SU-DHL-6 (cell line): ENCODE results near the gene SHOC2.

Experiments used
- H2AFZ ChIP-seq: fragments of 200-600 bp; sonication (generic); 2 replicates; pipeline ENCODE4 v1.6.1; 2014; ENCODE audit warnings: low read depth, mild to moderate bottlenecking, moderate library complexity, mixed read lengths, antibody characterized with exemption, low read length; ENCODE audit not compliant: severe bottlenecking
- H3F3A ChIP-seq: fragments of 200-600 bp; shearing (Covaris generic); 2 replicates; pipeline ENCODE4 v1.6.0; 2016; ENCODE audit warnings: antibody characterized with exemption, mild to moderate bottlenecking; ENCODE audit not compliant: insufficient read depth
- H3K27ac ChIP-seq: fragments of 200-600 bp; sonication (generic); 2 replicates; pipeline ENCODE4 v1.5.1; 2016; ENCODE audit warnings: low read depth, mild to moderate bottlenecking, low read length, moderate library complexity, mixed read lengths
- H3K27me3 ChIP-seq: fragments of 200-600 bp; sonication (generic), shearing (Covaris generic); 2 replicates; pipeline ENCODE4 v1.6.0; 2014; ENCODE audit warnings: mild to moderate bottlenecking, low read length
- H3K36me3 ChIP-seq: fragments of 200-600 bp; sonication (generic); 2 replicates; pipeline ENCODE4 v1.6.1; 2014; ENCODE audit warnings: mild to moderate bottlenecking, low read length, mixed read lengths
- H3K4me2 ChIP-seq: fragments of 300-600, 200-600 bp; shearing (Covaris generic), sonication (generic); 2 replicates; pipeline ENCODE4 v1.6.0; 2014; ENCODE audit warnings: low read length, low read depth, mild to moderate bottlenecking; ENCODE audit not compliant: poor library complexity, severe bottlenecking
- H3K4me3 ChIP-seq: fragments of 200-600 bp; sonication (generic); 2 replicates; pipeline ENCODE4 v1.5.1; 2014; ENCODE audit warnings: antibody characterized with exemption, low read length, mild to moderate bottlenecking, mixed read lengths; ENCODE audit not compliant: insufficient read depth, poor library complexity, severe bottlenecking
- H3K79me2 ChIP-seq: fragments of 200-600 bp; sonication (generic); 2 replicates; pipeline ENCODE4 v1.6.1; 2014; ENCODE audit warnings: mild to moderate bottlenecking, low read length, moderate library complexity; ENCODE audit not compliant: insufficient read depth
- H3K9ac ChIP-seq: fragments of 200-600 bp; sonication (generic); 2 replicates; pipeline ENCODE4 v1.7.0; 2014; ENCODE audit warnings: mild to moderate bottlenecking, low read length
- H3K9me2 ChIP-seq: fragments of 200-600 bp; sonication (generic); replicated peaks from 2 replicates; pipeline ENCODE4 v1.6.1; 2014; ENCODE audit warnings: low read length; ENCODE audit not compliant: insufficient read depth
- H3K9me3 ChIP-seq: fragments of 200-600 bp; sonication (generic); 2 replicates; pipeline ENCODE4 v1.6.1; 2014; ENCODE audit warnings: low read length, mixed read lengths; ENCODE audit not compliant: insufficient read depth
- H4K20me1 ChIP-seq: fragments of 200-600 bp; sonication (generic); 2 replicates; pipeline ENCODE4 v1.6.1; 2014; ENCODE audit warnings: low read depth, mild to moderate bottlenecking, antibody characterized with exemption, low read length, moderate library complexity, mixed read lengths
- EZH2phosphoT487 ChIP-seq: fragments of 200-600 bp; sonication (generic), shearing (Covaris generic); conservative IDR thresholded peaks from 2 replicates; pipeline ENCODE4 v1.6.1; 2018; ENCODE audit warnings: mild to moderate bottlenecking, antibody characterized with exemption, low read length, moderate library complexity, mixed read lengths
- TF ChIP-seq, protein P1 (sequence below): fragments of 200-600 bp; sonication (generic); IDR thresholded peaks from one replicate; pipeline ENCODE4 v1.5.1; 2017; ENCODE audit warnings: antibody characterized with exemption, mild to moderate bottlenecking, low read length, moderate library complexity; ENCODE audit not compliant: insufficient read depth, poor library complexity, severe bottlenecking

The SHOC2 gene

DNA sequence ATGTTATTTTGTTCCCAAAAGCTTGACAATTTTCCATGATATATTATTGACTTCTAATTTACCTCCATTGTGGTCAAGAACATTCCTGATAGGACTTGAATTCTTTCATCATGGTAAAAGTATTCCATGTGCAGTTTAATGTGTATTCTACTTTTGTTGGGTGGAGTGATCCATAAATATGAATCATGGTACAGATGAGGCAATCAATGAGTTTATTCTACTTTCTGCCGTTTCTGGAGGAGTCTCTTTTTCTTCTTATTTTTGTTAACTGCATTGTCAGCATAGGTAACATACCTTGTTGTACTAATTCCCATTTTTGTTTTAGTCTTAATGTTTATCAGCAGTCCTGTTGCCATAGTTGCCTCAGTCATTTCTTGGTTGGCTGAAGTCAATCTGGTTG is 69.6 kb downstream of the SHOC2 start:
- H3K4me3 ChIP-seq, result no peak overlapping the region
- H3K27ac ChIP-seq, result no peak overlapping the region
- H3K27me3 ChIP-seq, result no peaks in the 10 kb centered on the region
- H3K79me2 ChIP-seq, result peaks cover 80% of the 10 kb centered on the region
- peaks cover 5% of the 10 kb centered on the region for H3F3A ChIP-seq
- no peak overlapping the region for H2AFZ ChIP-seq
- peaks cover 33% of the 10 kb centered on the region for H3K36me3 ChIP-seq
- no peak overlapping the region for H3K4me2 ChIP-seq
- H4K20me1 ChIP-seq, result peaks cover 27% of the 10 kb centered on the region; the same call in 1 of the 2 replicates
- H3K9me2 ChIP-seq, result no peaks in the 10 kb centered on the region
- no peaks in the 10 kb centered on the region for H3K9me3 ChIP-seq
- no peak overlapping the region for H3K9ac ChIP-seq
- TF ChIP-seq, protein P1, sequence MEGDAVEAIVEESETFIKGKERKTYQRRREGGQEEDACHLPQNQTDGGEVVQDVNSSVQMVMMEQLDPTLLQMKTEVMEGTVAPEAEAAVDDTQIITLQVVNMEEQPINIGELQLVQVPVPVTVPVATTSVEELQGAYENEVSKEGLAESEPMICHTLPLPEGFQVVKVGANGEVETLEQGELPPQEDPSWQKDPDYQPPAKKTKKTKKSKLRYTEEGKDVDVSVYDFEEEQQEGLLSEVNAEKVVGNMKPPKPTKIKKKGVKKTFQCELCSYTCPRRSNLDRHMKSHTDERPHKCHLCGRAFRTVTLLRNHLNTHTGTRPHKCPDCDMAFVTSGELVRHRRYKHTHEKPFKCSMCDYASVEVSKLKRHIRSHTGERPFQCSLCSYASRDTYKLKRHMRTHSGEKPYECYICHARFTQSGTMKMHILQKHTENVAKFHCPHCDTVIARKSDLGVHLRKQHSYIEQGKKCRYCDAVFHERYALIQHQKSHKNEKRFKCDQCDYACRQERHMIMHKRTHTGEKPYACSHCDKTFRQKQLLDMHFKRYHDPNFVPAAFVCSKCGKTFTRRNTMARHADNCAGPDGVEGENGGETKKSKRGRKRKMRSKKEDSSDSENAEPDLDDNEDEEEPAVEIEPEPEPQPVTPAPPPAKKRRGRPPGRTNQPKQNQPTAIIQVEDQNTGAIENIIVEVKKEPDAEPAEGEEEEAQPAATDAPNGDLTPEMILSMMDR, result no peak
- TF ChIP-seq EZH2phosphoT487, result no peak

DNA sequence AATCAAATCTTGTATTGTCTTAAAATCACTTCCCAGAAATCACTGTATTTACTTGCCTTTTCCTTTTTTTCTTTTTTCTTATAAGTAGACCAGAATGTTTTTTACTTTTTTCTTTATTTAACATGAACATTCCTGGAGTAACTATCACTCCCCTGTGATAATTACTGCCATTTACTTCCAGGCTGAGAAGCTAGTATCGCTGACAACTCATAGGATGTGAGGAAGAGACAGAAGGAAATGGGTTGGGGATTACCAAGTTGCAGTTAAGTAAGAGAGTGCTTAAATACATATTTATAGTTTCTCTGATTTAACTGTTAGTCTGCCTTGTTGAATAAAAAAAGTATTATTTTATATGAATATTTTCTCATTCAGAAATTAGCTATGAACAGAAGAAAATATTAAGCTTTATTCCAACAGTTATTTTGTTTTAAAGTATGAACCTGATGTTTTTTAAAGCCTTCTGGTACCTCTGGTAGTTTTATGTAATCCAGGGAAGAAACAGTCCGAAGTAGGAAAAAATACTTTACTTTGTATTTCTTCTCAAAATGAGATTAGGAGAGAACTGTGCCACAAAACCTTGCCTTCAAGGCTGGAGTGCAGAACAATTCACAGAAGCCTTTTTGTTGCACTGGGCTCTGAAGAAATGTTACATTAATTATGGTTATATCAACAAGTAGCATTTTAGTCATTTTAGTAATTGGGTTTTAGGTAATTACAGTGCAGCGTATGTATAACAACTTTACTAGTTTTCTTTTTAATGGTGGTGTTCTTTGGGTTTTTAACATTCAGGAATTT is 72.8 kb downstream of the SHOC2 start:
- H3K9me3 ChIP-seq, result no peaks in the 10 kb centered on the region
- no peak overlapping the region for H3K9ac ChIP-seq
- no peak overlapping the region for H3K4me2 ChIP-seq
- no peak overlapping the region for H3K27ac ChIP-seq
- no peaks in the 10 kb centered on the region for H3K9me2 ChIP-seq
- peaks cover 13% of the 10 kb centered on the region for H3K36me3 ChIP-seq
- TF ChIP-seq EZH2phosphoT487, result no peak
- TF ChIP-seq, protein P1, result no peak
- H3F3A ChIP-seq, result peaks cover 9% of the 10 kb centered on the region
- H3K4me3 ChIP-seq, result no peak overlapping the region
- H2AFZ ChIP-seq, result no peak overlapping the region
- H4K20me1 ChIP-seq, result peaks cover 11% of the 10 kb centered on the region; the same call in 1 of the 2 replicates
- peaks cover 67% of the 10 kb centered on the region for H3K79me2 ChIP-seq
- no peaks in the 10 kb centered on the region for H3K27me3 ChIP-seq

DNA sequence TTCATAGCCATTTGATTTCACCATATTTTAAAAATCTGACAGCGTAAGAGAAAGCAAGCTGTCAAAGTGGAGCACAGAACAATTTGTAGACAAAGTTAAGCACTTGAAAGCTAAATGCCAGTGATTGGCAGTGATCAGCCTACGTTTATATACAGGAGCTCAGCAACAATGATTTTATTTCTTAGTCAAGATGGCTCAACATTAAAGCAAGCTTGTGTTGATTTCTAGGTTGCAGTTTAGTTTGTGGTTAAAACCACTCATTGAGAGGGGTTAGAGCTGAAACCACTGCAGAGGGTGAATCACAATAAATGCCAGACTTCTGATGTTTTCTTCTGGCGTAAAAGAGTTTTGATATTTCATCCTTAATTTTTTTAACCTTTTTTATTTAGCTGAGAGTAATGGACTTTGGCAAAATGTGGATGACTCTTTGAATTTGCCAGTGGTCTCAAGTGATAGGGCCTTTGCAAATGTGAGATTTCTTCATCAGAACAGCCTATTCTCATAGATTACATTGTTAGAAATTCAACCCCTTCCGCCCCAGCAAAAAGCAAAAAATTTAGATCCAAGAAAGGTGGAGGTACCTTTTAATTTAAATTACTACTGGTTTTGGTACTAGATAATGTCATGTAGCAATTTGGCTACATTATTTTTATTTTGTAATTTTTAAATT is 73.8 kb downstream of the SHOC2 start:
- Histone ChIP-seq H3K4me3 (no peak overlapping the region), H4K20me1 (peaks cover 5% of the 10 kb centered on the region; the same call in 1 of the 2 replicates), H3K9me2 (no peaks in the 10 kb centered on the region), H3F3A (peaks cover 9% of the 10 kb centered on the region), H3K27ac (no peak overlapping the region), H3K36me3 (peaks cover 5% of the 10 kb centered on the region; the same call in 1 of the 2 replicates), H3K79me2 (peaks cover 58% of the 10 kb centered on the region), H3K9me3 (no peaks in the 10 kb centered on the region), H3K9ac (no peak overlapping the region), H2AFZ (no peak overlapping the region), H3K27me3 (no peaks in the 10 kb centered on the region), H3K4me2 (no peak overlapping the region)
- TF ChIP-seq, protein P1, result no peak
- no peak for TF ChIP-seq EZH2phosphoT487
